ENCODE results near the gene IRX4.

DNA sequence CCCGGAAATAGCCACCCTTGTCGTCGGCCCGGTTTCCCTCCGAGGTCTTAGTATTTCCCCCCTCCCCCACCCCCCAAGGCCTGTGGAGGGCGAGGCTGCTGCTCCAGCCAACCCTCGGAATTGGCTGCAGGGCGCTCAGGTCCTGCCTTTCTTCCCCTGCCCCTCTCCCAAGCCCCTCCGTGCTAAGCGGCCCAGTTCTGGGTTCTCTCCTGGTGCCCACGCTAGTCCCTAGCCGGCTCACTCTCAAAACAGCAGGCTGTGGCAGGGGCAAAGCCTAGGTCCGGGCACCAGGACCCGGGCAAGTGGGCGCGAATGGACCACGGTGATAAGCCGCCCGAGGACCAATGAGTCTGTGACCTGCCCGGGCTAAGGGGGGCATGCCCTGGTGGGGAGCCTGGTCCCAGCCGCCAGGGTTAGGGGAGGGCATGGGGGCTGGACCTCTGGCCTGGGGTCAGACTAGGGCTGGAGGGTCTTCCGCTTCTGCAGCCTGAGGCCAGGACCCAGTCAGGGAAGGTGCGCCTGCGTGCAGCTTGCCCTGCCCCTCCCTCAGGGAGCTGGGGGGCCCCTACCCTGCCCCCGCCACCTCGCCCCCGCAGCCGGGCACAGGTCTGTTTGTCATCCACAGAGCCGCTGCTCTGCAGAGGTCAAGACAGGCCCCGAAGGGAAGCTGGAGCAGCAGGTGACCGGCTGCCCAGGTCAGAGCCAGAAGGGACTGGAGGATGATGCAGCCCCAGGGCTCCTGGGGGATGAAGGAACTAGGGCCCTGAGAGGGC, 5.0 kb upstream of the IRX4 start:
- TF ChIP-seq ZFP3 (CRISPR knock-in tag; IDR thresholded peaks at IDR 0.05), result no peak
- TF ChIP-seq TOX (CRISPR knock-in tag; IDR thresholded peaks at IDR 0.05; ENCODE audit: borderline replicate concordance), result no peak
- TF ChIP-seq ARNTL (CRISPR knock-in tag; IDR thresholded peaks at IDR 0.05; ENCODE audit: borderline replicate concordance, low read depth), result no peak
- TF ChIP-seq, protein P1, sequence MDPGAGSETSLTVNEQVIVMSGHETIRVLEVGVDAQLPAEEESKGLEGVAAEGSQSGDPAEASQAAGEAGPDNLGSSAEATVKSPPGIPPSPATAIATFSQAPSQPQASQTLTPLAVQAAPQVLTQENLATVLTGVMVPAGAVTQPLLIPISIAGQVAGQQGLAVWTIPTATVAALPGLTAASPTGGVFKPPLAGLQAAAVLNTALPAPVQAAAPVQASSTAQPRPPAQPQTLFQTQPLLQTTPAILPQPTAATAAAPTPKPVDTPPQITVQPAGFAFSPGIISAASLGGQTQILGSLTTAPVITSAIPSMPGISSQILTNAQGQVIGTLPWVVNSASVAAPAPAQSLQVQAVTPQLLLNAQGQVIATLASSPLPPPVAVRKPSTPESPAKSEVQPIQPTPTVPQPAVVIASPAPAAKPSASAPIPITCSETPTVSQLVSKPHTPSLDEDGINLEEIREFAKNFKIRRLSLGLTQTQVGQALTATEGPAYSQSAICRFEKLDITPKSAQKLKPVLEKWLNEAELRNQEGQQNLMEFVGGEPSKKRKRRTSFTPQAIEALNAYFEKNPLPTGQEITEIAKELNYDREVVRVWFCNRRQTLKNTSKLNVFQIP (CRISPR knock-in tag; IDR thresholded peaks at IDR 0.05; ENCODE audit: borderline replicate concordance, low read depth), result no peak
- no peak for TF ChIP-seq PATZ1 (CRISPR knock-in tag; IDR thresholded peaks at IDR 0.05; ENCODE audit: borderline replicate concordance)
- no peak for TF ChIP-seq BACH2 (CRISPR knock-in tag; IDR thresholded peaks at IDR 0.05; ENCODE audit: borderline replicate concordance)
- TF ChIP-seq ESRRG (CRISPR knock-in tag; IDR thresholded peaks at IDR 0.05), result no peak
